ENCODE measurements around the gene PPIB.

The PPIB gene

DNA sequence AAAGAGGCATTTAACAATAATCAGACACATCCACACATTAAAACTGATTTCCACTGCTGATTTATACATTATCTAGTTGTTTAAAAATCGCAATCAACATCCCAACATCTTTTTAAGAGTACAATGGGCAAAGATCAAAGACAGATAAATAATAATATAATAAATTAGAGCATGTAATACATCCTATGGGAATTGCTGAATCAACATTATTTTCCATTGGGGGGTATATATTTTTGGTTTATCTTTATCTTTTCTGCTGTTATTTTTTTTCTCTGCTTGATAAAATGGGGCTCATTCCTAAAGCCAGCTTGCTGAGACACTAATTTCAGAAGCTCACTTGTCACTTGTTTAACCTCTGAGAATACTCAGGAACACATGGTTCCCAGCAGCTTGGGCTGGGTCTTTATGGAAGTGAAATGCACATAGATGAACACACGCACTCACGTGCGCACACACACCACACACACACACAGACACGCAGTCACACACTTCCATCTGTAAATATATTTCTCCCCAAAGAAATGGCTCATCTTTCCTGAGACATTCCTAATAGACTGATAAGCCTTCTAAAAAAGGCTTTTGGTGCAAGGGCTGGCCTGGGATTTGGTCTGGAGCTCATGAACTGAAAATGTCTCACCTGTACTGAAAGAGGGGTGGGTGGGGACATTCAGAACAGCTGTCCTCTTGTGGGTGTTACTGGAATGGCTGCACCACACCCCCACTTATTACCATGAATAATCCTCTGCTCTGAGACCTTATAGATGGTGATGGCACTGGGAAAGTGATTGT is 3.5 kb upstream of the PPIB start:
- no peak overlapping the region for H3K9ac ChIP-seq (ENCODE audit: low read depth, low read length, poor library complexity, severe bottlenecking)
- peaks cover 12% of the 10 kb centered on the region for H4K20me1 ChIP-seq (ENCODE audit: insufficient read depth, low read length, poor library complexity, severe bottlenecking)
- H3K9me2 ChIP-seq (replicated peaks; ENCODE audit: low read depth, low read length): no peaks in the 10 kb centered on the region
- H3K4me2 ChIP-seq (ENCODE audit: low read depth, low read length, poor library complexity, severe bottlenecking): no peak overlapping the region
- peaks cover 15% of the 10 kb centered on the region for H3K4me1 ChIP-seq (ENCODE audit: insufficient read depth, low read length, poor library complexity, severe bottlenecking)
- H3K36me3 ChIP-seq (ENCODE audit: insufficient read depth, low read length): peaks cover 16% of the 10 kb centered on the region; the same call in 1 of the 2 replicates
- H3F3A ChIP-seq (ENCODE audit: low read depth): no peaks in the 10 kb centered on the region; the same call in 1 of the 2 replicates
- H3K9me3 ChIP-seq (ENCODE audit: insufficient read depth, low read depth, low read length): no peaks in the 10 kb centered on the region
- peaks cover 15% of the 10 kb centered on the region for H3K79me2 ChIP-seq (ENCODE audit: insufficient read depth, low read length)
- TF ChIP-seq EZH2phosphoT487 (IDR thresholded peaks at IDR 0.05; ENCODE audit: borderline replicate concordance): no peak
- TF ChIP-seq, protein P1, sequence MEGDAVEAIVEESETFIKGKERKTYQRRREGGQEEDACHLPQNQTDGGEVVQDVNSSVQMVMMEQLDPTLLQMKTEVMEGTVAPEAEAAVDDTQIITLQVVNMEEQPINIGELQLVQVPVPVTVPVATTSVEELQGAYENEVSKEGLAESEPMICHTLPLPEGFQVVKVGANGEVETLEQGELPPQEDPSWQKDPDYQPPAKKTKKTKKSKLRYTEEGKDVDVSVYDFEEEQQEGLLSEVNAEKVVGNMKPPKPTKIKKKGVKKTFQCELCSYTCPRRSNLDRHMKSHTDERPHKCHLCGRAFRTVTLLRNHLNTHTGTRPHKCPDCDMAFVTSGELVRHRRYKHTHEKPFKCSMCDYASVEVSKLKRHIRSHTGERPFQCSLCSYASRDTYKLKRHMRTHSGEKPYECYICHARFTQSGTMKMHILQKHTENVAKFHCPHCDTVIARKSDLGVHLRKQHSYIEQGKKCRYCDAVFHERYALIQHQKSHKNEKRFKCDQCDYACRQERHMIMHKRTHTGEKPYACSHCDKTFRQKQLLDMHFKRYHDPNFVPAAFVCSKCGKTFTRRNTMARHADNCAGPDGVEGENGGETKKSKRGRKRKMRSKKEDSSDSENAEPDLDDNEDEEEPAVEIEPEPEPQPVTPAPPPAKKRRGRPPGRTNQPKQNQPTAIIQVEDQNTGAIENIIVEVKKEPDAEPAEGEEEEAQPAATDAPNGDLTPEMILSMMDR (conservative IDR thresholded peaks at IDR 0.05; ENCODE audit: low read length): no peak
- H2AFZ ChIP-seq (ENCODE audit: low read length): no peak overlapping the region
- H3K27me3 ChIP-seq (ENCODE audit: insufficient read depth, low read length, poor library complexity, severe bottlenecking): no peaks in the 10 kb centered on the region
- H3K4me3 ChIP-seq (ENCODE audit: low read length, poor library complexity, severe bottlenecking): no peak overlapping the region

DNA sequence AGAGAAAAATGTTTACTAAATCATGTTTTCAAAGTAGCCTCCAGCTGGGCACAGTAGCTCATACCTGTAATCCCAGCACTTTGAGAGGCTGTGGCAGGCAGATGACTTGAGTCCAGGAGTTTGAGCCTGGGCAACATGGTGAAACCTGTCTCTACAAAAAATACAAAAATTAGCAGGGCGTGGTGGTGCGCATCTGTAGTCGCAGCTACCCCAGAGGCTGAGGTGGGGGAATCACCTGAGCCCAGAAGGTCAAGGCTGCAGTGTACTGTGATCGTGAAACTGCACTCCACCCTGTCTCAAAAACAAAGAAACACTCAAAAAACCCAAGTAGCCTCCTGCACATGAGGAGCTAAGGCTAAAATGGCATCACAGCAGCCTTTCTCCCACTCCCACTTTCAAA is 1.6 kb upstream of the PPIB start:
- no peaks in the 10 kb centered on the region for H3K27me3 ChIP-seq (ENCODE audit: insufficient read depth, low read length, poor library complexity, severe bottlenecking)

DNA sequence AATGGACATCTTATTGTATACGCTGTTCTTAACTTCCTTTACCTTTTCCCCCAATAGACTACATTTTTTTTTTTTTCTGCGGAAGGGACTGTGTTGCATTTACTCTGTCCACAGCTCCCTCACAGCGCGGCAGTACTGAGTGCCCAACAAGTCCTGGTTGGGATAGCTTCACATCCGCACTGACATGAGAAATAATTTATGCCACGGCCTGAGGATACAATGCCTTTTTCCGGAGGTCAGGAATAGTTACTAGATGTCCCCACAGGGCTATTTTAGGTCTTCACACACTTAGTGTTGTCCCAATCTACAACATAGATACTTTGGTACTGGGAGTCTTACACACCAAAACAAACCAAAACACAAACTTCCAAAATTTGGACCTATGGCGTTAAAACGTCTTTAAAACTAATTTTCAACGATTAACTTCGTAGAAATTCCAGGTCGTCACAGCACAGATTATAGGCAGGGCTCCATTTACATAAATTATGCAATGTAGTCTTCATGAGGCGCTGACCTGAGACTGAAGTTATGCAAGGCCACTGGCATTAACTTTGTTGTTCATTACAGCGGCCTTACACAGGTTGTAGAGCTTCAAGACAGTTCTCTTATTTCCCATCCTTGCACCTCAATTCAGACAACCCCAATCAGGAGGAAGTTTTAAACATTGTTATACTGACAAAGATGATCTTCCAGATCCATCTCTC is 989 bp upstream of the PPIB start:
- Histone ChIP-seq H3K9me3 (ENCODE audit: insufficient read depth, low read depth, low read length) (no peaks in the 10 kb centered on the region), H4K20me1 (ENCODE audit: insufficient read depth, low read length, poor library complexity, severe bottlenecking) (peaks cover 30% of the 10 kb centered on the region), H3F3A (ENCODE audit: low read depth) (no peaks in the 10 kb centered on the region; the same call in 1 of the 2 replicates), H3K4me3 (ENCODE audit: low read length, poor library complexity, severe bottlenecking) (peak overlapping the region; percentile 95), H3K4me1 (ENCODE audit: insufficient read depth, low read length, poor library complexity, severe bottlenecking) (peaks cover 27% of the 10 kb centered on the region), H3K36me3 (ENCODE audit: insufficient read depth, low read length) (peaks cover 15% of the 10 kb centered on the region; the same call in 1 of the 2 replicates), H3K79me2 (ENCODE audit: insufficient read depth, low read length) (peaks cover 40% of the 10 kb centered on the region), H3K4me2 (ENCODE audit: low read depth, low read length, poor library complexity, severe bottlenecking) (peak overlapping the region; percentile 88), H2AFZ (ENCODE audit: low read length) (peak overlapping the region; percentile 92), H3K9me2 (replicated peaks; ENCODE audit: low read depth, low read length) (no peaks in the 10 kb centered on the region), H3K9ac (ENCODE audit: low read depth, low read length, poor library complexity, severe bottlenecking) (peak overlapping the region; percentile 82), H3K27me3 (ENCODE audit: insufficient read depth, low read length, poor library complexity, severe bottlenecking) (no peaks in the 10 kb centered on the region)
- TF ChIP-seq, protein P1 (conservative IDR thresholded peaks at IDR 0.05; ENCODE audit: low read length): no peak
- TF ChIP-seq EZH2phosphoT487 (IDR thresholded peaks at IDR 0.05; ENCODE audit: borderline replicate concordance): no peak

More for the DNA sequence above, 1.6 kb upstream of the PPIB start:
- H3K4me2 ChIP-seq (ENCODE audit: low read depth, low read length, poor library complexity, severe bottlenecking): no peak overlapping the region
- H3F3A ChIP-seq (ENCODE audit: low read depth): no peaks in the 10 kb centered on the region; the same call in 1 of the 2 replicates
- H3K4me1 ChIP-seq (ENCODE audit: insufficient read depth, low read length, poor library complexity, severe bottlenecking): peaks cover 23% of the 10 kb centered on the region
- H2AFZ ChIP-seq (ENCODE audit: low read length): no peak overlapping the region
- no peak overlapping the region for H3K9ac ChIP-seq (ENCODE audit: low read depth, low read length, poor library complexity, severe bottlenecking)
- H3K9me3 ChIP-seq (ENCODE audit: insufficient read depth, low read depth, low read length): no peaks in the 10 kb centered on the region
- H3K79me2 ChIP-seq (ENCODE audit: insufficient read depth, low read length): peaks cover 34% of the 10 kb centered on the region
- H4K20me1 ChIP-seq (ENCODE audit: insufficient read depth, low read length, poor library complexity, severe bottlenecking): peaks cover 27% of the 10 kb centered on the region
- no peak overlapping the region for H3K4me3 ChIP-seq (ENCODE audit: low read length, poor library complexity, severe bottlenecking)
- peaks cover 9% of the 10 kb centered on the region; the same call in 1 of the 2 replicates for H3K36me3 ChIP-seq (ENCODE audit: insufficient read depth, low read length)
- H3K9me2 ChIP-seq (replicated peaks; ENCODE audit: low read depth, low read length): no peaks in the 10 kb centered on the region
- TF ChIP-seq, protein P1 (conservative IDR thresholded peaks at IDR 0.05; ENCODE audit: low read length): no peak
- TF ChIP-seq EZH2phosphoT487 (IDR thresholded peaks at IDR 0.05; ENCODE audit: borderline replicate concordance): no peak

Data from Loucy (cell line).